Measurements from ENCODE around the gene CTXN3.

The CTXN3 gene

DNA sequence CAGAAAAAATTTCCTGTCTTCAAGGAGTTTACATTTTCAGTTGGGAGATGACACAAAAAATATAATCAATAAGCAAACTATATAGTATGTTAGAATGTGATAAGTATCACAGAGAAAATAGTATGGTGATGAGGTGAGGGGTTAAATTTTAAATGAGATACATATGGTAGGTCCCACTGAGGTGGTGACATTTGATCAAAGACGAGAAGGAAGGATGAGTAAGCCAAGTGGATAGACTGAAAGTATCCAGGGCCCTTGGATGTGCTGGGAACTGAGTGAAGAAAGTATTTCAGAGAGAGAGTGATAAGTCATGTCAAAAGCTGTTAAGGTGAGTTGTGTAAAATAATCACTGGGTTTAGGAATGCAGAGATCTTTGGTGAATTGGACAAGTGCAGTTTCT lies 57.8 kb downstream of the CTXN3 start:
- TF ChIP-seq, protein P1, sequence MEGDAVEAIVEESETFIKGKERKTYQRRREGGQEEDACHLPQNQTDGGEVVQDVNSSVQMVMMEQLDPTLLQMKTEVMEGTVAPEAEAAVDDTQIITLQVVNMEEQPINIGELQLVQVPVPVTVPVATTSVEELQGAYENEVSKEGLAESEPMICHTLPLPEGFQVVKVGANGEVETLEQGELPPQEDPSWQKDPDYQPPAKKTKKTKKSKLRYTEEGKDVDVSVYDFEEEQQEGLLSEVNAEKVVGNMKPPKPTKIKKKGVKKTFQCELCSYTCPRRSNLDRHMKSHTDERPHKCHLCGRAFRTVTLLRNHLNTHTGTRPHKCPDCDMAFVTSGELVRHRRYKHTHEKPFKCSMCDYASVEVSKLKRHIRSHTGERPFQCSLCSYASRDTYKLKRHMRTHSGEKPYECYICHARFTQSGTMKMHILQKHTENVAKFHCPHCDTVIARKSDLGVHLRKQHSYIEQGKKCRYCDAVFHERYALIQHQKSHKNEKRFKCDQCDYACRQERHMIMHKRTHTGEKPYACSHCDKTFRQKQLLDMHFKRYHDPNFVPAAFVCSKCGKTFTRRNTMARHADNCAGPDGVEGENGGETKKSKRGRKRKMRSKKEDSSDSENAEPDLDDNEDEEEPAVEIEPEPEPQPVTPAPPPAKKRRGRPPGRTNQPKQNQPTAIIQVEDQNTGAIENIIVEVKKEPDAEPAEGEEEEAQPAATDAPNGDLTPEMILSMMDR (conservative IDR thresholded peaks at IDR 0.05; ENCODE audit: low read depth, low read length), result no peak
- DNase-seq (ENCODE audit: low read depth), result peak; percentile 23
- H3K4me3 ChIP-seq (ENCODE audit: low read depth, low read length), result no peak overlapping the region

DNA sequence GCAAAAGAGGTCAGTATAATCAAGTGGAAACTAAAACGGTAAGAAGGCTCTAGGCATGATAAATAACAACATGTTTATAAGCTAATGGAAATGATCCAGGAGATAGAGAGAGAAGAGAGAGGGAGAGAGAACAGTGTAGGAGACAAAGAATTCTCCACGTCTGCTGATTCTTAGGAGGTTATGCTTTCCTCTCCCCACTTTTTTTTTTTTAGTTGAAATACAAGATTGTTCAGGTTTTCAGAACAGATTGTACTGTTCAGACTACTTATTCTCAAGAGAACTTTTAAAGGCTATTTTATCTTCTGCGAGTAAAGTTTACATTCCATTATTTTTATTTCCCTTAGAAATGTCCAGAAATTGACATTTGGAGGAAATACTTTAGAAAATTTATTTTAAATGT lies 58.3 kb downstream of the CTXN3 start:
- no peak overlapping the region for H3K4me3 ChIP-seq (ENCODE audit: low read depth, low read length)
- peak; percentile 47 for DNase-seq (ENCODE audit: low read depth)
- TF ChIP-seq, protein P1 (conservative IDR thresholded peaks at IDR 0.05; ENCODE audit: low read depth, low read length), result no peak
